Astrocyte of the cerebellum (primary cell): ENCODE results near the gene KLHL17.

Experiments used
- DNase-seq: peaks from one replicate; pipeline ENCODE4 v3.0.0-alpha.2; 2011; ENCODE audit warnings: low read depth
- H3K4me3 ChIP-seq: 2 replicates; pipeline ENCODE4 v1.5.1; 2011; ENCODE audit warnings: mild to moderate bottlenecking, low read depth, low read length, moderate library complexity
- in situ Hi-C: cut with HindIII; loops from 2 replicates; pipeline ENCODE4 v1.10.0; 2017; ENCODE audit warnings: low sequenced_read_pairs
- TF ChIP-seq, protein P1 (sequence below): IDR thresholded peaks from 2 replicates; pipeline ENCODE4 v1.5.1; 2012; ENCODE audit warnings: low read length, low read depth, moderate library complexity, mild to moderate bottlenecking; ENCODE audit errors: missing control alignments

KLHL17 gene

DNA sequence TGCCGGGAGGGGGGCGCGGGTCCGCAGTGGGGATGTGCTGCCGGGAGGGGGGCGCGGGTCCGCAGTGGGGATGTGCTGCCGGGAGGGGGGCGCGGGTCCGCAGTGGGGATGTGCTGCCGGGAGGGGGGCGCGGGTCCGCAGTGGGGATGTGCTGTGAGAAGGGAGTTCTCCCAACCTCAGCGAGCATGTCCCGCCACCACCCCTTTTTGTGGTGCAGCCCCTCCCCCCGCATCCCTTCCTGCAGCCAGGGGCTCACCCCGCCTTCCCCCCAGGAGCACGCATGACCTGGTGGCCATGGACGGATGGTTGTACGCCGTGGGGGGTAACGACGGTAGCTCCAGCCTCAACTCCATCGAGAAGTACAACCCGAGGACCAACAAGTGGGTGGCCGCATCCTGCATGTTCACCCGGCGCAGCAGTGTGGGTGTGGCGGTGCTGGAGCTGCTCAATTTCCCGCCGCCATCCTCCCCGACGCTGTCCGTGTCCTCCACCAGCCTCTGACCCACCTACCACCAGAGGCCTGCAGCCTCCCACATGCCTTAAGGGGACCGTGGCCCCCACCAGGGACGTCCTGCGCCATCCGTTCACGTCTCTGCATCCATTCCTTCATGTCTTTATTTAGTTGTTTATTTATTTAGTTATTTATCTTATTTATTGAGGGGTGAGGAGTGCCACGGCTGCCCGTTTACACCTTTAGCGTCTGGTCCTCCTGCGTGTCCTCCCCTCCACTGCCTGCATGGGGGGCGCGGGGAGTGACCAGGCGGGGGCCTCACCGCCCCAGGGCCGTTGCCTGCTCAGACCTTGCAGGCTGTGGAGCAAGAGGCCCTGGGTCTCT is 4.5 kb downstream of the KLHL17 start:
- no peak for DNase-seq
- no peak overlapping the region for H3K4me3 ChIP-seq
- TF ChIP-seq, protein P1, sequence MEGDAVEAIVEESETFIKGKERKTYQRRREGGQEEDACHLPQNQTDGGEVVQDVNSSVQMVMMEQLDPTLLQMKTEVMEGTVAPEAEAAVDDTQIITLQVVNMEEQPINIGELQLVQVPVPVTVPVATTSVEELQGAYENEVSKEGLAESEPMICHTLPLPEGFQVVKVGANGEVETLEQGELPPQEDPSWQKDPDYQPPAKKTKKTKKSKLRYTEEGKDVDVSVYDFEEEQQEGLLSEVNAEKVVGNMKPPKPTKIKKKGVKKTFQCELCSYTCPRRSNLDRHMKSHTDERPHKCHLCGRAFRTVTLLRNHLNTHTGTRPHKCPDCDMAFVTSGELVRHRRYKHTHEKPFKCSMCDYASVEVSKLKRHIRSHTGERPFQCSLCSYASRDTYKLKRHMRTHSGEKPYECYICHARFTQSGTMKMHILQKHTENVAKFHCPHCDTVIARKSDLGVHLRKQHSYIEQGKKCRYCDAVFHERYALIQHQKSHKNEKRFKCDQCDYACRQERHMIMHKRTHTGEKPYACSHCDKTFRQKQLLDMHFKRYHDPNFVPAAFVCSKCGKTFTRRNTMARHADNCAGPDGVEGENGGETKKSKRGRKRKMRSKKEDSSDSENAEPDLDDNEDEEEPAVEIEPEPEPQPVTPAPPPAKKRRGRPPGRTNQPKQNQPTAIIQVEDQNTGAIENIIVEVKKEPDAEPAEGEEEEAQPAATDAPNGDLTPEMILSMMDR: no peak
- in situ Hi-C loops: no loop called here

DNA sequence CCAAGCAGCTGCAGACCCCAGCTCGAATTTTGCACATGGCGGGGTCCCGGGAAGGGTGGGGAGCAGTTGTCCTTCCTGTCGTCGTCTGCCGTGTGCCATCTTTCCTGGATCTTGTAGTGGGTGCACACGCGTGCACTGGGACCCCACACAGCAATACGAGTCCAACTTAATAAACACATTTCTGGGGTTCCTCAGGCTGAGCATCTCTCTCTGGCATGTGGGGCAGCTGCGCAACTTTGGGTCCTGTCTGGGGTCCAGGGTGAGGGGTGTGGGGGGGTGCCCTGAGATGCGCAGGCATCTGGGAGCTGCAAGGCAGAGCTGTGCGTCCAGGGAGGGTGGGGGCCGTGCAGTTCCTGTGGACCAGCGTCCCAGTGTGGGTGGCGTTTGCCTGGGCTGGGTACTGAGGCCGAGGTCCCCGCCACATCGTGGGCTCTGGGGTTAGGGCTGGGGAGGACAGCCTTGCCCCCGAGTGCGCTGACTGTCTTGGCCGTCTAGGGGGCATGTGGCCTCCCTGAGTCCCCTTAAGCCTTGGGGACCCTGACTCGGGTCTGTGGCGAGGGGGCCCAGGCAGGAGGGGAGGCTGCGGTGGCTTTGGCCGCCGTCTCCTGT is 5.2 kb downstream of the KLHL17 start:
- no peak for DNase-seq
- H3K4me3 ChIP-seq: no peak overlapping the region
- in situ Hi-C loops: no loop called here
- TF ChIP-seq, protein P1: no peak

DNA sequence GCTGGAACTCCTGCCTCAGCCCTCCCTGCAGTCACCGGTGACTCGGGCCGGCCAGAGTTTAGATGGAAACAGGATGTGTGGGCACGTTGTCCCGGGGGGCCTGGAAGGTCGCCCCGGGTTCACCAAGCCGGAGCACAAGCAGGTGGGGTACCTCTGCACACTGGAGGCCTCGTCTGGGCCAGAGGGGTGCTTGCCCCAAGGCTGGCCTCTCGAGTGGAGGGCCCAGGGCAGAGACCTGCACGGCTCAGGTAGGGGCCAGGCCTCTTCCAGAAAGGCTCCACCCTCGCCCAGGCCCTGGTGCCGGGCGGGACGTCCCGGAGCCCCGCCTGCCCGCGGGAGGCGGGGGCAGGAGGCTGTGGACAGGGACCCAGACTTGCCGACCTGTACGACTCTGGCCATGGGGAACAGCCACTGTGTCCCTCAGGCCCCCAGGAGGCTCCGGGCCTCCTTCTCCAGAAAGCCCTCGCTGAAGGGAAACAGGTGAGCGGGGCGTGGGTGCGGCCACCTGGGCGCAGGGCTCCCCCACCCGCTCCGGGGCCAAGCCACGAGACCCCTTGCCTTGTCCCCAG is 5.8 kb downstream of the KLHL17 start, which contains the start of gene PLEKHN1:
Gene PLEKHN1, plus strand, starts transcription at position 348 of the 569 bp plus-strand sequence. Its CDS starts 50 bp downstream, at position 398.
- H3K4me3 ChIP-seq: peak within 1 kb of the TSS; percentile 48
- in situ Hi-C loops: no loop called here
- TF ChIP-seq, protein P1: no peak
- DNase-seq: no peak

DNA sequence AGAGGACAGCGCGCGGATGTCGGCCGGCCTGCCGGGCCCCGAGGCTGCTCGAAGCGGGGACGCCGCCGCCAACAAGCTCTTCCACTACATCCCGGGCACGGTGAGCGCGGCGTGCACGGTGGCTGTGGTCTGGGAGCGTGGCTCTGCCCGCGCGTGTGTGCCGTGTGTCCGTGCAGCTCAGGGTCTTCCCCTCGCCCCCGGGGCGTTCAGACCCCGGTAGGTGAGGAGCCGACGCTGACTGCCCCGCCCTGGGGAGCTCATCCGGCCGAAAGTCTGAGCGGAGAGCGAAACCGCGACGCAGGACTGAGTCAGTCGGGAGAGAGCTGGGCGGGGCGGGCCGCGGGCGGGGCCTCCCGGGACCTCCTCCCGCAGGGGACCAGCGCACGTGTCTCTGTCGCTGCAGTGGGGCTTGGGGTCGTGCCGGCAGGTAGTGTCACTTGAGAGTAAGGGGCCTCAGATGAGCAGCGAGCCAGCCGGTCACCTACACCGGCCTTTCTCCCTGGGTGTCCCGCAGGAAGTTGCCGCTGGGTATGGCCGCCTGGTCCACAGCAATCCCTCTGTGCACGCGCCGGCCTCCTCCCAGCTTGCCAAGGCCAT is 6.4 kb downstream of the KLHL17 start:
- no peak for DNase-seq
- in situ Hi-C loops: no loop called here
- TF ChIP-seq, protein P1: no peak
- H3K4me3 ChIP-seq: peak overlapping the region; percentile 48

DNA sequence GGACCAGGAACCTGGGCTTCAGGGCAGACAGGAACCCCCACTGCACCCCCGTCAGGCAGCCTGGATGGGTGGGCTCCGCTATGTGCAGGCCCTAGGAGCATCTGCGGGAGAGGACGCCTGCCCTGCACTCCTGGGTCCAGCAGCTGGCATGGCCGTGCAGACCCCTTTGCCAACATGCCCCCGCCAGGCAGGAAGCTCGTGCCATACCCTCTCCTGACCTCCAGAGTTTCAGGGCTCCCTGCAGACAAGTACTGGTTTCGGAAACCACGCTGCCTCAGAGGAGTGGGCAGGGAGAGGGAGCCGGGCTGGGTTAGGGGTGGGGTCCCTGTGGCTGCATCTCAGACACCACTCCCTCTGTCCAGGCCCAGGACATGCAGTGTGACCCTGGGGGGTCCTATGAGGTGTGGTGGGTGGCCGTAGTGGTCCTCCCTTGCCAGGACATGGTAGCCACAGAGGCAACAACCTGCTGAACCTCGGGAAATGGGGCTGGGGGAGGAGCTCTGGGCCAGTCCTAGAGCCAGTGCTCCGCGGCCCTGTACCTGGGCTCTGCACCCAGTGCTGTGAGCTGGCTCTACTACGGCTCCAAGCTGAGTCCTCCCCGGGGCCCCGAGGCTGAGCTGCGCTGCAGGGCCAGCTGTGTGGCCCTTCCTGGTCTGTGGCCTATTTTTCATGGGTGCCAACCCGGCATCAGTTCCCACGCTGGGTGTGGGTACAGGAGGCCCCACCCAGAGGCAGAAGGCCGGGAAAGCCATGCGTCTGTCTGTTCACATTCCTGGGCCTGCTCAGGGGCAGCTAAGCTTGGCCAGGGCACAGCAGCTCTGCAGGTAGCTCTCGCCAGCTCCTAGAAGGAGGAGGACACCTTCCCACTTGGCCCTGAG is 7.3 kb downstream of the KLHL17 start:
- H3K4me3 ChIP-seq: no peak overlapping the region
- DNase-seq: no peak
- in situ Hi-C loops: no loop called here
- TF ChIP-seq, protein P1: no peak
